Renal cortical epithelial cell (primary cell): ENCODE measurements around the gene RAB34. TPM values are rescaled to one million over a fixed set of nuclear protein-coding genes. Genes with fewer than 3 reads are reported as not detected.

Experiments used
- DNase-seq: peaks from one replicate; pipeline ENCODE4 v3.0.0-alpha.2; 2011; ENCODE audit warnings: low read depth
- total RNA-seq: library from RNA; depleted of rRNA; stranded (reverse); fragments of >200 nt; gene quantifications from 2 replicates; pipeline ENCODE4 v1.2.3, GENCODE V29; 2014

RAB34 gene
- 131 and 208 TPM in 2 replicates for total RNA-seq

GRCh38 chr17:28717578-28718332 lies at the start of gene RAB34:
TSS of gene RAB34 (minus strand) at chr17:28717868. CDS start at chr17:28717266, 602 bp downstream.
- DNase-seq = peak; percentile 68

GRCh38 chr17:28765038-28765437 lies 47.4 kb upstream of the RAB34 start:
- DNase-seq = no peak

- DNase-seq = peak; percentile 72
These were observed 46.2 kb upstream of the RAB34 start for GRCh38 chr17:28763804-28764266.

- no peak for DNase-seq
These were observed 45.6 kb upstream of the RAB34 start for GRCh38 chr17:28763137-28763799.

- peak; percentile 61 for DNase-seq
These were observed 43.2 kb upstream of the RAB34 start for GRCh38 chr17:28760601-28761562.

- no peak for DNase-seq
These were observed 41.7 kb upstream of the RAB34 start for GRCh38 chr17:28759256-28759865.

GRCh38 chr17:28758411-28759121 lies 40.9 kb upstream of the RAB34 start:
- no peak for DNase-seq

- no peak for DNase-seq
These were observed 38.6 kb upstream of the RAB34 start for GRCh38 chr17:28756049-28756804.

GRCh38 chr17:28755486-28755885 lies 37.8 kb upstream of the RAB34 start:
- DNase-seq = peak; percentile 45

- no peak for DNase-seq
These were observed 34.1 kb upstream of the RAB34 start for GRCh38 chr17:28751600-28752366.

- DNase-seq = peak; percentile 82
These were observed 32.7 kb upstream of the RAB34 start for GRCh38 chr17:28750178-28751047.

- DNase-seq = no peak
These were observed 32.0 kb upstream of the RAB34 start for GRCh38 chr17:28749516-28750177.

GRCh38 chr17:28748852-28749515 lies 31.3 kb upstream of the RAB34 start:
- DNase-seq = no peak

GRCh38 chr17:28747801-28748750 lies 30.4 kb upstream of the RAB34 start:
- no peak for DNase-seq

- DNase-seq = peak; percentile 70
These were observed 29.5 kb upstream of the RAB34 start for GRCh38 chr17:28747051-28747691.
